Chondrocyte (in vitro differentiated cells): ENCODE data around the gene PPP1R13L. TPM values are rescaled to one million over a fixed set of nuclear protein-coding genes. Genes with fewer than 3 reads are reported as not detected.
A peak's percentile ranks its signal among the peaks of the same experiment; 100 is the strongest.

Experiments
- DNase-seq: peaks from one replicate; pipeline ENCODE4 v3.0.0; 2021; ENCODE audit warnings: mixed read lengths, low spot score
- H3K27ac Mint-ChIP-seq: one replicate; pipeline ENCODE4 v1.8.0; 2021; ENCODE audit warnings: mild to moderate bottlenecking, moderate library complexity, mixed read lengths; ENCODE audit not compliant: unreplicated experiment
- H3K27me3 Mint-ChIP-seq: 2 replicates; pipeline ENCODE4 v1.8.0; 2021; ENCODE audit warnings: low read depth, mixed read lengths
- H3K36me3 Mint-ChIP-seq: 2 replicates; pipeline ENCODE4 v1.8.0; 2021; ENCODE audit warnings: low read depth, mixed read lengths
- H3K4me1 Mint-ChIP-seq: 2 replicates; pipeline ENCODE4 v1.8.0; 2021; ENCODE audit warnings: low read depth, mild to moderate bottlenecking, mixed read lengths
- H3K4me3 Mint-ChIP-seq: one replicate; pipeline ENCODE4 v1.8.0; 2021; ENCODE audit warnings: mild to moderate bottlenecking, moderate library complexity, mixed read lengths; ENCODE audit not compliant: unreplicated experiment
- H3K9me3 Mint-ChIP-seq: 2 replicates; pipeline ENCODE4 v1.8.0; 2021; ENCODE audit warnings: low read depth, mixed read lengths
- total RNA-seq: library from RNA; stranded (reverse); gene quantifications from 3 replicates; pipeline ENCODE4 v1.2.1, GENCODE V29; 2021
- TF ChIP-seq, protein P1 (sequence below): fragments of 200-600 bp; sonication (generic); IDR thresholded peaks from 2 replicates; pipeline ENCODE4 v1.5.0; 2021; ENCODE audit warnings: antibody characterized with exemption, mild to moderate bottlenecking, moderate library complexity

PPP1R13L gene
- total RNA-seq, 1 donor from 2014 or later, result 111 TPM

DNA sequence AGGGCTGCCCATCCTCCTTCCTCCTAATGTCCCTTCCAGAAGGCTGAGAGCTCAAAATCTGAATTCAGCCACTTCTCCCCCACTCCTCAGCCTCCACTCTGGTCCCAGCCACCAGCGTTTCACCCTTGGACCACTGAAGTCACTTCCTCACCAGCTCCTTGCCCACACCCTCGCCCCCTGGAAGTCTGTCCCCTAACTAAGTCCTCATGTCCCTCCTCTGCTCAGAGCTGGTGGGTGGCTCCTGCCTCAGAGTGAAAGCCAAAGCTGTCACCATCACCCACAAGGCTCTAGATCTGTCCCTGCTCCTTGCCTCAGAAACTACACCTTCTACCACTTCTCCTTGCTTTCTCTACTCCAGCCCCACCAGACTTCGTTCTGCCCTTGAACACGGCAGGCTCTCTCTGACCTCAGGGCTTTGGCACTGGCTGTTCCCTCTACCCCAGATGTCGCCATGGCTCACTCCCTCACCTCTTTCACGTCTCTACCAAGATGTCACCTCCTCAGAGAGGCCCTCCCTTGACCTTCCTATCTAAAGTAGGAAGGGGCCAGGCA, 17.2 kb upstream of the PPP1R13L start:
- Mint-ChIP-seq H3K27ac (no peak overlapping the region), H3K4me3 (peak overlapping the region; percentile 10), H3K4me1 (peaks cover 42% of the 10 kb centered on the region), H3K27me3 (no peaks in the 10 kb centered on the region), H3K36me3 (peaks cover 13% of the 10 kb centered on the region), H3K9me3 (no peaks in the 10 kb centered on the region)
- no peak for DNase-seq
- TF ChIP-seq, protein P1, sequence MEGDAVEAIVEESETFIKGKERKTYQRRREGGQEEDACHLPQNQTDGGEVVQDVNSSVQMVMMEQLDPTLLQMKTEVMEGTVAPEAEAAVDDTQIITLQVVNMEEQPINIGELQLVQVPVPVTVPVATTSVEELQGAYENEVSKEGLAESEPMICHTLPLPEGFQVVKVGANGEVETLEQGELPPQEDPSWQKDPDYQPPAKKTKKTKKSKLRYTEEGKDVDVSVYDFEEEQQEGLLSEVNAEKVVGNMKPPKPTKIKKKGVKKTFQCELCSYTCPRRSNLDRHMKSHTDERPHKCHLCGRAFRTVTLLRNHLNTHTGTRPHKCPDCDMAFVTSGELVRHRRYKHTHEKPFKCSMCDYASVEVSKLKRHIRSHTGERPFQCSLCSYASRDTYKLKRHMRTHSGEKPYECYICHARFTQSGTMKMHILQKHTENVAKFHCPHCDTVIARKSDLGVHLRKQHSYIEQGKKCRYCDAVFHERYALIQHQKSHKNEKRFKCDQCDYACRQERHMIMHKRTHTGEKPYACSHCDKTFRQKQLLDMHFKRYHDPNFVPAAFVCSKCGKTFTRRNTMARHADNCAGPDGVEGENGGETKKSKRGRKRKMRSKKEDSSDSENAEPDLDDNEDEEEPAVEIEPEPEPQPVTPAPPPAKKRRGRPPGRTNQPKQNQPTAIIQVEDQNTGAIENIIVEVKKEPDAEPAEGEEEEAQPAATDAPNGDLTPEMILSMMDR, result no peak

DNA sequence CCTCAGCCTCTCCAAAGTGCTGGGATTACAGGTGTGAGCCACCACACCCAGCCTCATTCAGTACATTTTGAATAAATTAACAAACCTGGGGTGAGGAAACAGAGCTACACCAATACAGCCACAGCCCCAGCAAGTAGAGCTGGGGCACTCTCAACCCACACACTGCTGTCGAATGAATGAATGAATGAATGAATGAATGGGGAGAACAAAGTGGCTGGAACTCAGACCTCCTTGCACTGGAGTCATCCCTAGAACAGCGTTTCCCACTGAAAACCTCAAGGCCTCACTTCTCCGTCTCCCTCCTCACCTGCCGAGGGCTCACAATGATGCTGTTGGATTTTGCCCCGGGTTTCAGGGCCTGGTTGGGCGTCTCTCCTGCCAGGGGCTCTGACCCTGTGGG, 16.0 kb upstream of the PPP1R13L start:
- Mint-ChIP-seq H3K4me1 (peaks cover 51% of the 10 kb centered on the region), H3K9me3 (no peaks in the 10 kb centered on the region), H3K4me3 (no peak overlapping the region), H3K36me3 (peaks cover 16% of the 10 kb centered on the region), H3K27ac (no peak overlapping the region), H3K27me3 (no peaks in the 10 kb centered on the region)
- no peak for DNase-seq
- TF ChIP-seq, protein P1, result no peak

DNA sequence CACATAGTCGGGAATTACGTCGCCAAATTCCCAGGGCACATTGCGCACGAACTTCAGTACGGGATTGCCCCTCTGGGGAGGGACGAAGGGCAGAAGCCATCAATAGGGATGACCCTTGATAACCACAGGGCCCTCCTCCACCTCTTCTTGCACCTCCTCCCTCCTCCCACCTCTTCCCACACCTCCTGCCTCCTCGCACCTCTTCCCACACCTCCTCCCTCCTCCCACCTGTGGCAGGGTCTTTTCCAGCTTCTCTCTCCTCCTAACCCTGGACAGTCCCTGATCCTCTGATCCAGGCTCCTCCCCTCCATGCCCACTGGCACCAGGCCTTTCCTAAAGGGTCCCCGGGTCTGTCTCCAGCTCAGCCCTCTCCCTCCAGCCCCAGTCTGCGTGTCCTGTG, 15.5 kb upstream of the PPP1R13L start:
- H3K4me1 Mint-ChIP-seq, result peaks cover 47% of the 10 kb centered on the region
- DNase-seq, result no peak
- H3K27ac Mint-ChIP-seq, result no peak overlapping the region
- TF ChIP-seq, protein P1, result no peak
- H3K36me3 Mint-ChIP-seq, result peaks cover 18% of the 10 kb centered on the region
- no peaks in the 10 kb centered on the region for H3K27me3 Mint-ChIP-seq
- no peaks in the 10 kb centered on the region for H3K9me3 Mint-ChIP-seq
- H3K4me3 Mint-ChIP-seq, result no peak overlapping the region

DNA sequence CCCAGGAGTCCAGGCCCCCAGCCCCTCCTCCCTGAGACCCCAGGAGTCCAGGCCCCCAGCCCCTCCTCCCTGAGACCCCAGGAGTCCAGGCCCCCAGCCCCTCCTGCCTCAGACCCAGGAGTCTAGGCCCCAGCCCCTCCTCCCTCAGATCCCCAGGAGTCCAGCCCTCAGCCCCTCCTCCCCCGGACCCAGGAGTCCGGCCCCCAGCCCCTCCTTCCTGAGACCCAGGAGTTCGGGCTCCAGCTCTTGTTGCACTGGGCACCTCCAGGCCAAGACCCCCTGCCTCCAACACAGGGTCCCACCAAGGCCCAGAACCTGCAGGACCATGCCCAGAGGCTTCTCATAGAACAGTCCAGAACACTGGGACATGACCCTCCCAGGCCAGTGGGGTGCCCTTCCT, 15.0 kb upstream of the PPP1R13L start:
- Mint-ChIP-seq H3K4me3 (no peak overlapping the region), H3K9me3 (no peaks in the 10 kb centered on the region), H3K4me1 (peaks cover 46% of the 10 kb centered on the region), H3K36me3 (peaks cover 18% of the 10 kb centered on the region), H3K27me3 (no peaks in the 10 kb centered on the region), H3K27ac (no peak overlapping the region)
- TF ChIP-seq, protein P1, result no peak
- no peak for DNase-seq

DNA sequence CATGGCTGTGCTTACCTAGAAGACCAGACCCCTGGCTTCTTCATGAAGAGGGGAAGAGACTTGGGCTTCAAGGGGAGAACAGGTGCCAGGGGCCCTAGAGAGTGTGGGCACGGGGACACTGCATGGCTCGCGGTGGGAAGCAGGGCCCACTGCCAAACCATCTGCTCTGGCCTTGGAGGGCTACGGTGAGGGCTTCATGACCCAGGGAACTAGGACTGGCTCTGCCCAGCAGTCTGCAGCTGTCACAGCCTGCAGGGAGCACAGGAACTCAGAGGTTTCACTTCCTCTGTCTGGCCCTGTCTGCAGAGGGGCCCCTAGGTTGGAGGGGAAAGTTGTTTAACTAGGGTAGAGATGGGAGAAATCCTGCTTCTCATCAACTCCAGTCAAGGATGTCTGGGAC, 14.5 kb upstream of the PPP1R13L start:
- Mint-ChIP-seq H3K4me3 (no peak overlapping the region), H3K4me1 (peaks cover 41% of the 10 kb centered on the region), H3K36me3 (peaks cover 21% of the 10 kb centered on the region), H3K27ac (no peak overlapping the region), H3K27me3 (no peaks in the 10 kb centered on the region), H3K9me3 (no peaks in the 10 kb centered on the region)
- TF ChIP-seq, protein P1, result no peak
- DNase-seq, result no peak
